Hepatocyte (in vitro differentiated cells): ENCODE measurements around the gene APBA3. TPM values are rescaled to one million over a fixed set of nuclear protein-coding genes. Genes with fewer than 3 reads are reported as not detected.

ENCODE experiments used
- DNase-seq: peaks from one replicate; pipeline ENCODE4 v3.0.0-alpha.2; 2016; ENCODE audit warnings: low spot score
- H2AFZ ChIP-seq: fragments of 200-600 bp; sonication (generic); 2 replicates; pipeline ENCODE4 v1.6.0; 2016; ENCODE audit warnings: antibody characterized with exemption, mild to moderate bottlenecking
- H3K27ac ChIP-seq: fragments of 200-600 bp; sonication (generic); 2 replicates; pipeline ENCODE4 v1.5.1; 2016; ENCODE audit warnings: mild to moderate bottlenecking
- H3K27me3 ChIP-seq: fragments of 200-600 bp; sonication (generic); 2 replicates; pipeline ENCODE4 v1.6.1; 2016
- H3K36me3 ChIP-seq: fragments of 200-600 bp; sonication (generic); replicated peaks from 2 replicates; pipeline ENCODE4 v1.5.1; 2016; ENCODE audit warnings: low read depth; ENCODE audit not compliant: insufficient read depth
- H3K4me1 ChIP-seq: fragments of 200-600 bp; sonication (generic); 2 replicates; pipeline ENCODE4 v1.5.1; 2016; ENCODE audit warnings: mild to moderate bottlenecking, moderate library complexity; ENCODE audit not compliant: insufficient read depth
- H3K4me2 ChIP-seq: fragments of 200-600 bp; sonication (generic); 2 replicates; pipeline ENCODE4 v1.6.0; 2016
- H3K4me3 ChIP-seq: fragments of 200-600 bp; sonication (generic); 2 replicates; pipeline ENCODE4 v1.5.1; 2016; ENCODE audit warnings: mild to moderate bottlenecking
- H3K79me2 ChIP-seq: fragments of 200-600 bp; sonication (generic); 2 replicates; pipeline ENCODE4 v1.6.0; 2017; ENCODE audit warnings: mild to moderate bottlenecking
- H3K9me2 ChIP-seq: fragments of 200-600 bp; sonication (generic); replicated peaks from 2 replicates; pipeline ENCODE4 v1.6.0; 2017; ENCODE audit warnings: mild to moderate bottlenecking; ENCODE audit not compliant: insufficient read depth
- H3K9me3 ChIP-seq: fragments of 200-600 bp; sonication (generic); 2 replicates; pipeline ENCODE4 v1.5.1; 2016; ENCODE audit warnings: low read depth, mild to moderate bottlenecking
- H4K20me1 ChIP-seq: fragments of 200-600 bp; sonication (generic); 2 replicates; pipeline ENCODE4 v1.6.0; 2016; ENCODE audit warnings: mild to moderate bottlenecking; ENCODE audit not compliant: insufficient read depth, poor library complexity, severe bottlenecking
- EZH2 ChIP-seq: fragments of 200-600 bp; sonication (generic); IDR thresholded peaks from 2 replicates; pipeline ENCODE4 v1.6.1; 2016; ENCODE audit warnings: antibody characterized with exemption, mild to moderate bottlenecking, borderline replicate concordance
- EZH2phosphoT487 ChIP-seq: fragments of 200-600 bp; sonication (generic); IDR thresholded peaks from one replicate; pipeline ENCODE4 v1.6.1; 2018; ENCODE audit warnings: antibody characterized with exemption, mild to moderate bottlenecking, low read depth, moderate library complexity; ENCODE audit not compliant: unreplicated experiment, severe bottlenecking
- WGBS: methylation state at CpG from one replicate; pipeline ENCODE4 v1.1.6; 2016; ENCODE audit warnings: low lambda C conversion rate; ENCODE audit errors: missing lambda C conversion rate; 5-methylcytosine and 5-hydroxymethylcytosine counted together
- polyA plus RNA-seq: library from polyadenylated mRNA; unstranded; fragments of >200 nt; fragmentation: Nextera tagmentation; extraction: Ambion mirVana; gene quantifications from 2 replicates; pipeline ENCODE4 v1.2.1, GENCODE V29; 2016
- total RNA-seq: library from RNA; depleted of rRNA; stranded (reverse); fragments of >200 nt; gene quantifications from 2 replicates; pipeline ENCODE4 v1.2.3, GENCODE V29; 2014
- TF ChIP-seq, protein P1 (sequence below): fragments of 200-600 bp; sonication (generic); IDR thresholded peaks from 2 replicates; pipeline ENCODE4 v1.5.1; 2016; ENCODE audit warnings: antibody characterized with exemption, mild to moderate bottlenecking; ENCODE audit not compliant: poor library complexity

Gene APBA3
- total and polyA plus RNA-seq, 2 experiments from 2014 or later = 20.7 to 25.5 TPM

GRCh38 chr19:3721887-3722442 is 39.5 kb downstream of the APBA3 start:
- H3K79me2 ChIP-seq = peaks cover 23% of the 10 kb centered on the region
- peak overlapping the region; percentile 61 for H3K4me3 ChIP-seq
- no peaks in the 10 kb centered on the region for H3K9me3 ChIP-seq
- peaks cover 19% of the 10 kb centered on the region for H4K20me1 ChIP-seq
- no peaks in the 10 kb centered on the region for H3K36me3 ChIP-seq
- H3K4me2 ChIP-seq = peak overlapping the region; percentile 79
- H3K27ac ChIP-seq = peak overlapping the region; percentile 65
- no peak overlapping the region for H2AFZ ChIP-seq
- TF ChIP-seq, protein P1, sequence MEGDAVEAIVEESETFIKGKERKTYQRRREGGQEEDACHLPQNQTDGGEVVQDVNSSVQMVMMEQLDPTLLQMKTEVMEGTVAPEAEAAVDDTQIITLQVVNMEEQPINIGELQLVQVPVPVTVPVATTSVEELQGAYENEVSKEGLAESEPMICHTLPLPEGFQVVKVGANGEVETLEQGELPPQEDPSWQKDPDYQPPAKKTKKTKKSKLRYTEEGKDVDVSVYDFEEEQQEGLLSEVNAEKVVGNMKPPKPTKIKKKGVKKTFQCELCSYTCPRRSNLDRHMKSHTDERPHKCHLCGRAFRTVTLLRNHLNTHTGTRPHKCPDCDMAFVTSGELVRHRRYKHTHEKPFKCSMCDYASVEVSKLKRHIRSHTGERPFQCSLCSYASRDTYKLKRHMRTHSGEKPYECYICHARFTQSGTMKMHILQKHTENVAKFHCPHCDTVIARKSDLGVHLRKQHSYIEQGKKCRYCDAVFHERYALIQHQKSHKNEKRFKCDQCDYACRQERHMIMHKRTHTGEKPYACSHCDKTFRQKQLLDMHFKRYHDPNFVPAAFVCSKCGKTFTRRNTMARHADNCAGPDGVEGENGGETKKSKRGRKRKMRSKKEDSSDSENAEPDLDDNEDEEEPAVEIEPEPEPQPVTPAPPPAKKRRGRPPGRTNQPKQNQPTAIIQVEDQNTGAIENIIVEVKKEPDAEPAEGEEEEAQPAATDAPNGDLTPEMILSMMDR = no peak
- TF ChIP-seq EZH2phosphoT487 (no peak), EZH2 (no peak)
- DNase-seq = no peak
- H3K9me2 ChIP-seq = no peaks in the 10 kb centered on the region
- peaks cover 9% of the 10 kb centered on the region for H3K4me1 ChIP-seq
- WGBS = 5% methylated on average over 21 of the region's 26 CpGs
- no peaks in the 10 kb centered on the region for H3K27me3 ChIP-seq

DNA sequence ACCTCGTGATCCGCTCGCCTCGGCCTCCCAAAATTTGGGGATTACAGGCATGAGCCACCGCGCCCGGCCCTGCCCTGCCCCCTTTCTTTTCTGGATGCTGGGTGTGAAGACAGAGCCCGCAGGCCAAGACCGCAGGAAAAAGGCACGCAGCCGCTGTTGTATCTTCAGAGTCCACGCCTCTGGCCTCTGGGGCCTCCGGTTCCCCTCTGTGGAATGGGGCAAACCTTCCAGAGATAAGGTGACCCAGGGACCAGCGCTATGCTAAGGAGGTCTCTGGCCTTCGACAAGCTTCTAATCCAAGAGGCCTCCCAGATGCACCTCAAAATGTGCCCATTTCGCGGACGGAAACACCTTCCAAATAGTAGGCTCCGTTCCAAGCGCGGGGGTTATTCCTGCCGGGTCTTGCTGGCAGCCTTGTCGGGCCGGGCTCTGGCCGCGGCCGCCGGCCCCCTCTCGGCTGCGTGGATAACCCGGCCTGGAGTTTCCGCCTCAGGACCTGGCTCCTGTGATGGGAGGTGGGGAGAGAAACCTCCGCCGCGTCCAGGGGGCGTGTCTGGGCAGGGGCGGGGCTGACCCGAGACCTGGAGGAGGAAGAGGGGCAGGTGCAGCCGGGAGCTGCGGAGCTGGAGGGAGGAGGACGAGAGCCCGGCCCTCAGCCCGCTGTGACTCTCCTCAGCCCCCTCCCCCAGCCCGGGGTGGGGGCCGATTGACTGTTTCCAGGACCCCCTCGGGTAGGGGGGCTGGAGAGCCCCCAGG is 40.2 kb downstream of the APBA3 start:
- peaks cover 24% of the 10 kb centered on the region for H3K79me2 ChIP-seq
- H3K36me3 ChIP-seq = no peaks in the 10 kb centered on the region
- H3K27me3 ChIP-seq = no peaks in the 10 kb centered on the region
- peak; percentile 95 for DNase-seq
- peak overlapping the region; percentile 61 for H3K4me3 ChIP-seq
- H3K27ac ChIP-seq = peak overlapping the region; percentile 85
- peak overlapping the region; percentile 79 for H3K4me2 ChIP-seq
- no peaks in the 10 kb centered on the region for H3K9me2 ChIP-seq
- no peaks in the 10 kb centered on the region for H3K9me3 ChIP-seq
- 32% methylated on average over 34 of the region's 46 CpGs for WGBS
- no peak for TF ChIP-seq EZH2phosphoT487
- H3K4me1 ChIP-seq = peaks cover 9% of the 10 kb centered on the region
- no peak overlapping the region for H2AFZ ChIP-seq
- peaks cover 19% of the 10 kb centered on the region for H4K20me1 ChIP-seq

DNA sequence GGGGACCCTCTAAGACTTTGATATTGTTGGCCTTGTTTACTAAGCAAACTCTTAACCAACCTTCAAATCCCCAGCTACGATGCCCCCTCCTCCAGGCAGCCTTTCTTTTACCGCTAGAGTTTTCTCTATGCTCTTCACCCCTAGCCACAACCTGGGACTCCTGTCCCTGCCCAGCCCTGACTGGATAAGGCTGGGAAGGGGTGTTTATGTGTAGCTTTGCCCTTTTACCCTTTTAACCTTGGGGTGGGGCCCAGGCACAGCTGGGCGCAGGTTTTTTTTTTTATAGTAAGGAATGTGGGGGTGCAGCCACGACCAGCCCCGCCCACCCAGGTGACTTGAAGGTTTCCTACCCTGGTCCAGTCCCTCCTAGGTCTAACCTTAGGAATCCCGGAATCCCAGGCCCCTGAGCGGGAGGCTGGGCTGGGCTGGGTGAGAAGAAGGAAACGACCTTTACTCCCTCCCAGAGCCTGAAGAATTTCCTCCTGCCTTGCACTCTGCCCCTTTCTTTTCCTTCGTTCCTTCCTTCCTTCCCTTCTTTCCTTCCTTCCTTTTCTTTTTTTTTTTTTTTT is 41.1 kb downstream of the APBA3 start:
- H3K36me3 ChIP-seq = no peaks in the 10 kb centered on the region
- H3K9me3 ChIP-seq = no peaks in the 10 kb centered on the region
- no peaks in the 10 kb centered on the region for H3K27me3 ChIP-seq
- TF ChIP-seq EZH2phosphoT487 = no peak
- no peak for TF ChIP-seq EZH2
- TF ChIP-seq, protein P1 = no peak
- H2AFZ ChIP-seq = no peak overlapping the region
- 22% methylated on average over 8 of the region's 9 CpGs for WGBS
- peak; percentile 78 for DNase-seq
- peak overlapping the region; percentile 67 for H3K4me2 ChIP-seq
- H3K9me2 ChIP-seq = no peaks in the 10 kb centered on the region
- H3K27ac ChIP-seq = peak overlapping the region; percentile 85
- H3K4me3 ChIP-seq = no peak overlapping the region
- H3K4me1 ChIP-seq = peaks cover 9% of the 10 kb centered on the region
- H4K20me1 ChIP-seq = peaks cover 19% of the 10 kb centered on the region
- H3K79me2 ChIP-seq = peaks cover 33% of the 10 kb centered on the region

DNA sequence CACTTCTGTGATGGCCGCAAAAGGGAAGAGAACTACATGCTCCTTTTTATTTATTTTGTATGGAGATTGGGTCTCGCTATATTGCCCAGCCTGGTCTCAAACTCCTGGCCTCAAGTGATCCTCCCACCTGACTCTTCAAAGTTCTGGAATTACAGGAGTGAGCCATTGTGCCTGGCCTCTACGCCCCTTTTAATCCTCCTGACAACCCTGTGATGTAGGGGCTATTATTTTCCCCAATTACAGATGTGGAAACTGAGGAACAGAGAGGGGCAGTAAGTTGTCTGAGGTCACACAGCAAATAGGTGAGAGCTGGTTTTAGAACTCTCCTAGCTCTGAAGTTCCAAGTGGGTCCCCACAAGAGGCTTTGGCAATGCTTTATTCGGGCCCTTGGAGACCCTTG is 41.6 kb downstream of the APBA3 start:
- Histone ChIP-seq H4K20me1 (peaks cover 13% of the 10 kb centered on the region), H3K36me3 (no peaks in the 10 kb centered on the region), H3K79me2 (peaks cover 29% of the 10 kb centered on the region), H3K27ac (peak overlapping the region; percentile 85), H3K9me2 (no peaks in the 10 kb centered on the region), H3K9me3 (no peaks in the 10 kb centered on the region), H2AFZ (no peak overlapping the region), H3K4me1 (peaks cover 9% of the 10 kb centered on the region), H3K4me2 (peak overlapping the region; percentile 67), H3K27me3 (no peaks in the 10 kb centered on the region), H3K4me3 (no peak overlapping the region)
- no peak for DNase-seq
- WGBS = 91% methylated on average over 4 of the region's 4 CpGs
- no peak for TF ChIP-seq EZH2
- no peak for TF ChIP-seq EZH2phosphoT487
- TF ChIP-seq, protein P1 = no peak
